SK-N-SH (cell line): ENCODE measurements around the gene PNPLA2. TPM values are rescaled to one million over a fixed set of nuclear protein-coding genes. Genes with fewer than 3 reads are reported as not detected.

ENCODE experiments used
- CTCF ChIA-PET: fragments of 300-600, 350-600 bp; formaldehyde crosslinking; extraction: SDS; loops from one replicate; lab custom pipeline; 2021; lab: Yijun Ruan, JAX
- POLR2A ChIA-PET: fragments of 350-600 bp; sonication (Branson Sonifier 250); formaldehyde crosslinking; extraction: SDS; loops from one replicate; lab custom pipeline; 2020; ENCODE audit warnings: antibody characterized with exemption, inconsistent platforms; lab: Yijun Ruan, JAX
- DNase-seq: peaks from one replicate; pipeline ENCODE4 v3.0.0; 2012
- H2AFZ ChIP-seq: fragments of 200-600 bp; sonication (generic); 2 replicates; pipeline ENCODE4 v1.8.1; 2016; ENCODE audit warnings: antibody characterized with exemption, mild to moderate bottlenecking, low read depth
- H3F3A ChIP-seq: fragments of 200-600 bp; sonication (generic); replicated peaks from 2 replicates; pipeline ENCODE3; 2016; ENCODE audit warnings: antibody characterized with exemption, mild to moderate bottlenecking; ENCODE audit not compliant: insufficient read depth
- H3K27ac ChIP-seq, 2 experiments: fragments of 200-500 bp in 1 of 2; fragments of 200-600 bp in 1 of 2; sonication (Bioruptor generic) in 1 of 2; sonication (generic), shearing (Covaris generic) in 1 of 2; 2 replicates each; pipeline versions ENCODE4 v1.5.1 to v1.6.1; 2014 to 2016; ENCODE audit warnings: low read depth in 2 of 2, inconsistent platforms in 1 of 2, low read length in 1 of 2, mild to moderate bottlenecking in 1 of 2, mixed read lengths in 1 of 2
- H3K27me3 ChIP-seq: fragments of 200-600 bp; sonication (generic), shearing (Covaris generic); 2 replicates; pipeline ENCODE4 v1.6.1; 2016; ENCODE audit warnings: mixed run types; ENCODE audit not compliant: insufficient read depth
- H3K36me3 ChIP-seq, 2 experiments: fragments of 200-500 bp in 1 of 2; fragments of 200-600 bp in 1 of 2; sonication (Bioruptor generic) in 1 of 2; sonication (generic) in 1 of 2; replicated peaks in 1 of 2; 2 replicates each; pipeline versions ENCODE3 to v1.5.1; 2014 to 2016; ENCODE audit warnings: low read length in 1 of 2, mild to moderate bottlenecking in 1 of 2; ENCODE audit not compliant: insufficient read depth in 2 of 2, control insufficient read depth in 1 of 2
- H3K4me1 ChIP-seq, 2 experiments: fragments of 200-500 bp in 1 of 2; fragments of 200-600 bp in 1 of 2; sonication (Bioruptor generic) in 1 of 2; sonication (generic), shearing (Covaris generic) in 1 of 2; 2 replicates each; pipeline versions ENCODE4 v1.5.1 to v1.6.1; 2014 to 2016; ENCODE audit warnings: low read depth in 1 of 2, low read length in 1 of 2, mixed run types in 1 of 2; ENCODE audit not compliant: insufficient read depth in 2 of 2, control insufficient read depth in 1 of 2
- H3K4me2 ChIP-seq: fragments of 200-600 bp; sonication (generic), shearing (Covaris generic); 2 replicates; pipeline ENCODE4 v1.6.1; 2017; ENCODE audit warnings: mixed run types
- H3K4me3 ChIP-seq, 2 experiments: fragments of 200-500 bp in 1 of 2; fragments of 200-600 bp in 1 of 2; sonication (Bioruptor generic) in 1 of 2; sonication (generic), shearing (Covaris generic) in 1 of 2; 2 replicates each; pipeline versions ENCODE4 v1.5.1 to v1.8.1; 2014 to 2016; ENCODE audit warnings: low read depth in 2 of 2, inconsistent platforms in 1 of 2, low read length in 1 of 2, mild to moderate bottlenecking in 1 of 2, mixed read lengths in 1 of 2, moderate library complexity in 1 of 2
- H3K79me2 ChIP-seq: fragments of 200-600 bp; sonication (generic); 2 replicates; pipeline ENCODE4 v1.8.1; 2017; ENCODE audit warnings: mild to moderate bottlenecking; ENCODE audit not compliant: insufficient read depth
- H3K9ac ChIP-seq: fragments of 200-600 bp; sonication (generic); 2 replicates; pipeline ENCODE4 v1.6.1; 2017; ENCODE audit warnings: mixed run types
- H3K9me2 ChIP-seq: fragments of 200-600 bp; sonication (generic); 2 replicates; pipeline ENCODE4 v1.6.1; 2017; ENCODE audit warnings: mixed run types
- H3K9me3 ChIP-seq: fragments of 200-600 bp; sonication (generic); 2 replicates; pipeline ENCODE4 v1.6.1; 2017; ENCODE audit warnings: mixed run types, mild to moderate bottlenecking, moderate library complexity
- H4K20me1 ChIP-seq: fragments of 200-600 bp; sonication (generic); 2 replicates; pipeline ENCODE4 v1.6.1; 2017; ENCODE audit warnings: mild to moderate bottlenecking, mixed run types; ENCODE audit not compliant: insufficient read depth
- CHD2 ChIP-seq: fragments of 150-350 bp; IDR thresholded peaks from 2 replicates; pipeline ENCODE4 v1.6.1; 2018; ENCODE audit warnings: low read length; ENCODE audit not compliant: partially characterized antibody
- CTCF ChIP-seq: fragments of 200-600 bp; sonication (generic); IDR thresholded peaks from 2 replicates; pipeline ENCODE4 v1.6.1; 2017; ENCODE audit warnings: antibody characterized with exemption, mild to moderate bottlenecking, moderate library complexity
- EZH2phosphoT487 ChIP-seq: fragments of 200-600 bp; sonication (generic); IDR thresholded peaks from 2 replicates; pipeline ENCODE4 v1.6.1; 2017; ENCODE audit warnings: low read depth, mixed run types, mild to moderate bottlenecking, antibody characterized with exemption, moderate library complexity, borderline replicate concordance
- FOSL2 ChIP-seq: IDR thresholded peaks from 2 replicates; pipeline ENCODE4 v1.4.0; 2012; ENCODE audit warnings: low read depth, mild to moderate bottlenecking, moderate library complexity, borderline replicate concordance
- FOXJ3 ChIP-seq: sonication (generic); formaldehyde crosslinking; IDR thresholded peaks from 2 replicates; pipeline ENCODE4 v1.5.1; 2020; ENCODE audit warnings: mild to moderate bottlenecking, missing genetic modification reagents
- FOXM1 ChIP-seq: IDR thresholded peaks from 2 replicates; pipeline ENCODE4 v1.4.0; 2012; ENCODE audit warnings: low read depth, mild to moderate bottlenecking
- GABPA ChIP-seq: IDR thresholded peaks from 2 replicates; pipeline ENCODE4 v1.4.0; 2012; ENCODE audit warnings: low read depth, mild to moderate bottlenecking
- GATA2 ChIP-seq: sonication (generic); formaldehyde crosslinking; IDR thresholded peaks from 2 replicates; pipeline ENCODE4 v1.5.0; 2020; ENCODE audit warnings: mild to moderate bottlenecking, missing genetic modification reagents
- JUND ChIP-seq: IDR thresholded peaks from 2 replicates; pipeline ENCODE4 v1.4.0; 2012
- MAX ChIP-seq: IDR thresholded peaks from 2 replicates; pipeline ENCODE4 v1.4.0; 2012; ENCODE audit warnings: low read depth
- RXRA ChIP-seq: IDR thresholded peaks from 2 replicates; pipeline ENCODE4 v1.4.0; 2012; ENCODE audit warnings: low read depth, mild to moderate bottlenecking, borderline replicate concordance
- TAF1 ChIP-seq: IDR thresholded peaks from 2 replicates; pipeline ENCODE4 v1.6.1; 2012; ENCODE audit warnings: low read depth, mild to moderate bottlenecking, low read length, moderate library complexity, borderline replicate concordance
- TEAD4 ChIP-seq: IDR thresholded peaks from 2 replicates; pipeline ENCODE4 v1.4.0; 2012; ENCODE audit warnings: mild to moderate bottlenecking, borderline replicate concordance; ENCODE audit not compliant: insufficient read depth
- YY1 ChIP-seq: IDR thresholded peaks from 2 replicates; pipeline ENCODE4 v1.4.0; 2012; ENCODE audit warnings: low read depth, mild to moderate bottlenecking
- ZBTB33 ChIP-seq: IDR thresholded peaks from 2 replicates; pipeline ENCODE4 v1.4.0; 2012; ENCODE audit warnings: low read depth, borderline replicate concordance
- WGBS: methylation state at CpG from one replicate; pipeline ENCODE4 v1.1.6; 2017; ENCODE audit warnings: low lambda C conversion rate; 5-methylcytosine and 5-hydroxymethylcytosine counted together
- polyA plus RNA-seq, 3 experiments: library from polyadenylated mRNA; depleted of rRNA; stranded (reverse); fragments of >200 nt; gene quantifications; 2 replicates each; pipeline ENCODE4 v1.2.3, GENCODE V29; 2012
- TF ChIP-seq, protein P1 (sequence below): fragments of 150-350 bp; IDR thresholded peaks from 2 replicates; pipeline ENCODE4 v1.6.1; 2017; ENCODE audit warnings: antibody characterized with exemption, low read length, low read depth, borderline replicate concordance

Gene PNPLA2
- polyA plus RNA-seq, 1 of the 3 experiments (the other 2 are of a cell fraction): 60.3 TPM

GRCh38 chr11:829847-830294 lies 11.2 kb downstream of the PNPLA2 start:
- DNase-seq: no peak
- peaks cover 11% of the 10 kb centered on the region for H3F3A ChIP-seq
- H3K4me1 ChIP-seq: peaks cover 14 to 35% of the 10 kb centered on the region in 2 experiments; a peak in 2 of 4 replicates
- H3K4me3 ChIP-seq: peak overlapping the region in 1 of 2 experiments; percentile 10; a peak in 1 of 4 replicates
- TF ChIP-seq ZBTB33: no peak
- no peak for TF ChIP-seq TAF1
- TF ChIP-seq CHD2: no peak
- TF ChIP-seq FOSL2: no peak
- TF ChIP-seq FOXJ3 (CRISPR knock-in tag): no peak
- no peak for TF ChIP-seq MAX
- TF ChIP-seq YY1: no peak
- TF ChIP-seq RXRA: no peak
- TF ChIP-seq, protein P1, sequence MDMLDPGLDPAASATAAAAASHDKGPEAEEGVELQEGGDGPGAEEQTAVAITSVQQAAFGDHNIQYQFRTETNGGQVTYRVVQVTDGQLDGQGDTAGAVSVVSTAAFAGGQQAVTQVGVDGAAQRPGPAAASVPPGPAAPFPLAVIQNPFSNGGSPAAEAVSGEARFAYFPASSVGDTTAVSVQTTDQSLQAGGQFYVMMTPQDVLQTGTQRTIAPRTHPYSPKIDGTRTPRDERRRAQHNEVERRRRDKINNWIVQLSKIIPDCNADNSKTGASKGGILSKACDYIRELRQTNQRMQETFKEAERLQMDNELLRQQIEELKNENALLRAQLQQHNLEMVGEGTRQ: no peak
- no peak for TF ChIP-seq TEAD4
- no peak for TF ChIP-seq JUND
- no peak for TF ChIP-seq FOXM1
- TF ChIP-seq CTCF: no peak
- no peak for TF ChIP-seq EZH2phosphoT487
- TF ChIP-seq GABPA: no peak
- no peak for TF ChIP-seq GATA2 (CRISPR knock-in tag)
- H3K27me3 ChIP-seq: no peaks in the 10 kb centered on the region
- peaks cover 37% of the 10 kb centered on the region for H3K79me2 ChIP-seq
- no peaks in the 10 kb centered on the region for H3K9me2 ChIP-seq
- H3K27ac ChIP-seq: no peak overlapping the region
- WGBS: 78% methylated on average over 22 of the region's 39 CpGs
- ChIA-PET POLR2A (interaction anchor here (1.2 to 2.2 kb wide), 2 partner anchors 11 to 13 kb away, joined by 5 to 9 read pairs; partner anchors contain the start of genes PNPLA2, POLR2L and TSPAN4), CTCF (interaction anchor here (0.9 to 1.2 kb wide), 3 partner anchors 9 to 21 kb away, joined by 3 to 4 read pairs (median 3); partner anchors contain the start of gene RPLP2)
- H3K36me3 ChIP-seq: peaks cover 0 to 8% of the 10 kb centered on the region in 2 experiments
- H4K20me1 ChIP-seq: peaks cover 11% of the 10 kb centered on the region
- no peak overlapping the region for H3K9ac ChIP-seq
- no peaks in the 10 kb centered on the region for H3K9me3 ChIP-seq
- H3K4me2 ChIP-seq: peak overlapping the region; percentile 100
- H2AFZ ChIP-seq: no peak overlapping the region
